Stimulated activated CD4-positive, alpha-beta T cell treated with anti-CD3 and anti-CD28 coated beads, TNF-alpha, amount 100 ng/mL, for 1 hour (primary cell): ENCODE measurements around the gene NPAS2.

Source experiments
- DNase-seq, 3 donors: peaks; one replicate each; pipeline ENCODE4 v3.0.0-alpha.2; 2020; ENCODE audit warnings: low read depth in 3 of 3, low spot score in 1 of 3

Gene NPAS2

GRCh38 chr2:100940240-100940639 lies 120.3 kb downstream of the NPAS2 start:
- no peak for DNase-seq

- no peak for DNase-seq
These were observed 121.1 kb downstream of the NPAS2 start for GRCh38 chr2:100940766-100941645.

GRCh38 chr2:100941646-100942240 lies 121.8 kb downstream of the NPAS2 start:
- no peak for DNase-seq

GRCh38 chr2:100944617-100945432 lies 124.9 kb downstream of the NPAS2 start:
- no peak for DNase-seq

GRCh38 chr2:100945433-100945740 lies 125.4 kb downstream of the NPAS2 start:
- no peak for DNase-seq

GRCh38 chr2:100945930-100946607 lies 126.1 kb downstream of the NPAS2 start:
- DNase-seq: no peak

GRCh38 chr2:100948942-100949811 lies 129.2 kb downstream of the NPAS2 start:
- DNase-seq: no peak

GRCh38 chr2:100952512-100952911 lies 132.6 kb downstream of the NPAS2 start:
- DNase-seq: no peak

- DNase-seq: no peak
These were observed 133.6 kb downstream of the NPAS2 start for GRCh38 chr2:100953406-100954043.

- no peak for DNase-seq
These were observed 134.1 kb downstream of the NPAS2 start for GRCh38 chr2:100954044-100954420.

GRCh38 chr2:100955226-100955625 lies 135.3 kb downstream of the NPAS2 start:
- no peak for DNase-seq

GRCh38 chr2:100956081-100956480 lies 136.1 kb downstream of the NPAS2 start:
- DNase-seq: no peak

- DNase-seq: no peak
These were observed 138.2 kb downstream of the NPAS2 start for GRCh38 chr2:100957996-100958653.

GRCh38 chr2:100959225-100959880 lies 139.4 kb downstream of the NPAS2 start:
- no peak for DNase-seq

- DNase-seq: no peak
These were observed 140.7 kb downstream of the NPAS2 start for GRCh38 chr2:100960688-100961087.

GRCh38 chr2:100962366-100963025 lies 142.6 kb downstream of the NPAS2 start:
- DNase-seq: no peak

GRCh38 chr2:100963026-100963375 lies 143.1 kb downstream of the NPAS2 start:
- no peak for DNase-seq

GRCh38 chr2:100964222-100964621 lies 144.3 kb downstream of the NPAS2 start:
- DNase-seq: no peak
